GM18505 (cell line): ENCODE data around the gene HOMER2.
"Not testable (repeated sequence)": the region's sequence is repeated elsewhere in the genome, so short reads cannot be mapped to it uniquely, and the experiment has no call there.

Experiments
- ATAC-seq: cut with Tn5 transposase; IDR thresholded peaks from one replicate; pipeline ENCODE4 v1.9.1; 2021; ENCODE audit not compliant: unreplicated experiment
- POLR2A ChIP-seq: IDR thresholded peaks from 4 replicates; pipeline ENCODE4 v1.6.1; 2011; ENCODE audit warnings: borderline replicate concordance; ENCODE audit not compliant: insufficient read depth, insufficient read length; ENCODE audit errors: extremely low read depth

HOMER2 gene

DNA sequence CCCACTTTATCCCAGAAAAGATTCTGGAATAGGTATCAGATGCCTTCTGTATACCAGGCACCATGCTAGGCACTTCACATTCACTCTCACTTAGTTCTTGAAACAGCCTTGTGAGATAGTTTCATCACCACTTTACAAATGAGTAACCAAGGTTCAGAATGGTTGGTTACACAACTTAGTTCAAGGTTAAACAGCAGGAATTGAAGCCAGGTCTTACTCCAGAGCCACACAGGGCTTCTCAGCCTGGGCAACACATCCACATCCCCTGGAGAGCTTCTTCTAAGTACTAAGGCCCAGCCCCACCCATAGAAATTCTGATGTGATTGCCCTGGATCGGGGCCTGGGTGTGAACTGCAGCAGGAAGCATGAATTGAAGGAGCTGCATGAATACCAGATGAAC is 124.4 kb downstream of the HOMER2 start:
- no peak for TF ChIP-seq POLR2A
- ATAC-seq, result no peak

DNA sequence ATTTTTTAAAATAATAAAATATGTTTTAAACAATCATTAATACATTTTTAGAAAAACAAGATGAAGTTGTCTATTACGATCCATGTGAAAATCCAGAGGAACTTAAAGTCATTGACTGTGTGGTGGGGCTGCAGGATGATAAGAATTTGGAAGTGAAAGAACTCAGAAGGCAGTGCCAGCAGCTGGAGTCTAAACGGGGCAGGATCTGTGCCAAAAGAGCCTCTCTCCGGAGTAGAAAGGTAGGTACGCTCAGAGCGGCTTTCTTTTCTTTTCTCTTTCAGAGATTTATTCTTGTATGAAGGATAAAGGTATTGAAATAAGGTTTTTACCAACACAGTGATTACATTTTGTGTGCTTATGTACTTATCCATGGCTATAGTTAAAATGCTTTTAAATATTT is 129.5 kb downstream of the HOMER2 start:
- no peak for TF ChIP-seq POLR2A
- no peak for ATAC-seq

- not testable (repeated sequence) for ATAC-seq
Observed at GRCh38 chr15:82821851-82822250, 130.7 kb downstream of the HOMER2 start.

- ATAC-seq, result not testable (repeated sequence)
Observed at GRCh38 chr15:82821396-82821795, 131.1 kb downstream of the HOMER2 start.

- ATAC-seq, result no peak
- no peak for TF ChIP-seq POLR2A
Observed at GRCh38 chr15:82820128-82820527, 132.4 kb downstream of the HOMER2 start.

GRCh38 chr15:82812994-82813393 is 139.5 kb downstream of the HOMER2 start:
- no peak for TF ChIP-seq POLR2A
- no peak for ATAC-seq

DNA sequence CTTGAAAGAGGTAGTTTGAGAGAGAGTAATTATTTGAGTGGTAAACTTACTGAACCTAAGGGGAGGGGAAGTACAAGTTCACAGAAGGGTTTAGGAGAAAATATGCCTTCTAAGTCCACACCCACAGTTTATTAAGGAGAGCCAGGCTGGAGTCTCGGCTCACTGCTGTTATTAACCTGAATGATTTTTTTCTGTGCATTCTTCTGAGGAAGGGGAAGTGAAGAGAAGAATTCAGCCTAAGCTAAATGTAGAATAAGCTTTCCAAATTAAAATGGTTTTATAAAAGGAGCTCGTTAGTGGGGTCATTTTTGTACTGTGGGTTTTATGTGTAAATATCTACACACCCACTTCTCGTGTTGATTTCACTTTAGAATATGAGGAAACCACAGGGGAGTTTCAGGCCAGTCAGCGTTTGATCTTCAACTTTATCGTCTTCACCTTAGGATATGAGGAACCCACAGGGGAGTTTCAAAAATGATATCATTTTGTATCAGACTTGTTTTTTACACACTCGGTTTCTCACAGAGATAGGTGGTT is 141.6 kb downstream of the HOMER2 start:
- ATAC-seq, result no peak
- TF ChIP-seq POLR2A, result no peak

GRCh38 chr15:82810061-82810889 is 142.2 kb downstream of the HOMER2 start:
- TF ChIP-seq POLR2A, result no peak
- ATAC-seq, result peak; percentile 23

GRCh38 chr15:82809308-82810060 is 143.0 kb downstream of the HOMER2 start, which contains the start of gene WHAMM:
Gene WHAMM (plus strand): TSS chr15:82809628. CDS start chr15:82809727, 99 bp downstream.
- ATAC-seq, result peak; percentile 75
- TF ChIP-seq POLR2A, result peak; percentile 94

DNA sequence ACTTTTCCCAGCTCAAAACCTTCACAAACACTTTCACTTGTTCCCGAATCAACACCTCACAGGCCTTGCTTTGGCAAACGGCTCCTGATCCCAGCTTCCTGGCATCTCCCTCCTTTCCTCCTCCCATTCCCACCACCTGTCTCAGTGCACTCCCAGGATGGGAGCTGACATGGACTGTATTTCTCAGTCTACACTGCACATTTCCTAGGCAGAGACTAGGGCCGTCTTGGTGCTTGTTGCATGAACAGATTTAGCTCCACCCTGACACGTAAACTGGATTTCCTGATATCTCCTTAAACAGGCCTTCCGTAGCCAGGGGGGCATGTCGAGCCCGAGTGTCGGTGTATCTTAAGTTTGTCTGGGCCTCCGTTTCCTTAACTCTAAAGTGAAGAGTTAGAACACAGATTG is 143.9 kb downstream of the HOMER2 start:
- peak; percentile 32 for TF ChIP-seq POLR2A
- ATAC-seq, result no peak

DNA sequence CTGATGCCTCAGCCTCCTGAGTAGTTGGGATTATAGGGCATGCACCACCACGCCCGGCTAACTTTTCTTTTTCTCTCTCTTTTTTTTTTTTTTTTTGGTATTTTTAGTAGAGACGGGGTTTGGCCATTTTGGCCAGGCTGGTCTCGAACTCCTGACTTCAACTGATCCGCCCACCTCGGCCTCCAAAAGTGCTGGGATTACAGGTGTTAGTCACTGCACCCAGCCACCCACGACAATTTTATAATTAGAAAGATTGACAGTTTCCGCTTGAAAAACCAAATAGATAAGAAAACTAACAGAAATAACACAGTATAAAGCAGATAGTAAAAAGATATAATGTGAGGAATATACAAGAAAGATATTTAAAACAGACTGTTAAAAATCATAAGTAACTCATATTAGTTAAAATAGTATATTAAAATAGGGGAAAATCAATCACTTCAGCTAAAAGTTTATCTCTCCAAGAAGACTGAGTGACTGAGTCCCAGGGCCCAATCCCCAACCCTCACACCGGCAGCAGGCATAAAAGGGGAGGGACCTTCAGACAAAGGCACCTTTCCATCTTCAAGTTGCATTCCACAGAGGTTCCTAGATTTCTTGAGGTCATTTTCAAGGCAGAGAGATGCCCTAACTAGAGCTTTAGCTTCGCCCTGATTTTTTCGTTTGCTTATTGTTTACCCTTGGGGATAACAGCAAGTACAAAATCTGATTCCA is 144.4 kb downstream of the HOMER2 start:
- TF ChIP-seq POLR2A, result no peak
- no peak for ATAC-seq

GRCh38 chr15:82805994-82806406 is 146.5 kb downstream of the HOMER2 start, which contains the start of gene FSD2:
Gene FSD2 (minus strand): TSS chr15:82806069. CDS start chr15:82787390, 18,679 bp downstream.
- TF ChIP-seq POLR2A, result no peak
- ATAC-seq, result peak; percentile 46

DNA sequence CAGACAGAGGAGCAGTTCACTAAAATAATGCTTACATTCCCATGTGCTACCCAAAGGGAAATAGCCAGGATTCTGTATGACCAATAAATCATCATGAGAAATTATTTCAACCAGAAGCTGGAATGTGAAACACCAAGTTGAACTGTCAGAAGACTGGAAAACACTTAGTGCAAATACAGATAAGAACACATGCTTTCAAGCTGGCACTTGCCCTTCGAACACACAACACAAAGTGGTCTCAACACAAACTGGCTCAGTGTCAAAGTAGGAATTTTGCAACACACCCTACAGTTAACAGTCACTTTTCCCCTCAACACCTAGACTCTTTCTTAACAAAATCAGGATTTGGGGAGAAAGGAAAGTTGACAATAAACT is 148.0 kb downstream of the HOMER2 start:
- ATAC-seq, result no peak

More for the DNA sequence above, 148.0 kb downstream of the HOMER2 start:
- TF ChIP-seq POLR2A, result no peak
